NK-92 (cell line): ENCODE measurements around the gene ZNF605.
"Not testable (repeated sequence)": the region's sequence is repeated elsewhere in the genome, so short reads cannot be mapped to it uniquely, and the experiment has no call there.

Source experiments
- DNase-seq: peaks from one replicate; lab custom pipeline; 2025; ENCODE audit not compliant: unreplicated experiment; lab: John Stamatoyannopoulos, UW

The ZNF605 gene

DNA sequence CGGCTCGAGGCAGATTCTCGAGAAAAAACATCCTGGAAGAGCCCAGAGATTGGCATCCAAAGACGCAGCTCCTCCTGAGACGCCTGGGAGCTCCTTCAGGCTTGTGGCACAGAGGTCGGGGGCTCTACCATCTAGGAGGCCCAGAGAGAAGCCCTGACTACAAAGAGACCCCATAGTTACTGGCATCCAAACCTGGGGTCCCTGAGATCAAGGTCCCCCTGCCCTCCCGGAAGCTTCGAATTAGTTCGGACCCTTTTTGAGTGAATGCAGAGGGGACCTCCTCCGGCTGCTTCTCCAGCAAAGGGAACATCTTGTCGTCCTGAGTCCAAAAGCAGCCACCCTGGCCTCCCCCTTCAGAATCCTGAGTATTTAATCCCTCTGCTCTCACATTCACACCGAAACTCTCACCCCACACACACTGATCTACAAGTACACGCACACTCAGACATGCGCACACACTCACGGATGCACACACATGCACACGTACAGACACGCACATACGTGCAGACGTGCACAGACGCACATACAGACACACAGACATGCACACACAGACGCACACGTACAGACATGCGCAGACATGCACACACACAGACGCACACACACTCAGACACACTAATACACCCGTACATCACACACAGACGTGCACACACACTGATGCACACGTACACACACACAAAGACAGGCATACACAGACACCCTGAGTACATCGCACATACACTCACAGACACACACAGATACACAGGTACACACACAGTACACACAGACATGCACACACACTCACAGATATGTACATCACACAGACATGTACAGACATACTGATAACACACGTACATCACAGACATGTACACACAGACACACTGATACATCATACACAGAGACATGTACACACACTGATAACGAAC lies 5.9 kb downstream of the ZNF605 start:
- DNase-seq = no peak

DNA sequence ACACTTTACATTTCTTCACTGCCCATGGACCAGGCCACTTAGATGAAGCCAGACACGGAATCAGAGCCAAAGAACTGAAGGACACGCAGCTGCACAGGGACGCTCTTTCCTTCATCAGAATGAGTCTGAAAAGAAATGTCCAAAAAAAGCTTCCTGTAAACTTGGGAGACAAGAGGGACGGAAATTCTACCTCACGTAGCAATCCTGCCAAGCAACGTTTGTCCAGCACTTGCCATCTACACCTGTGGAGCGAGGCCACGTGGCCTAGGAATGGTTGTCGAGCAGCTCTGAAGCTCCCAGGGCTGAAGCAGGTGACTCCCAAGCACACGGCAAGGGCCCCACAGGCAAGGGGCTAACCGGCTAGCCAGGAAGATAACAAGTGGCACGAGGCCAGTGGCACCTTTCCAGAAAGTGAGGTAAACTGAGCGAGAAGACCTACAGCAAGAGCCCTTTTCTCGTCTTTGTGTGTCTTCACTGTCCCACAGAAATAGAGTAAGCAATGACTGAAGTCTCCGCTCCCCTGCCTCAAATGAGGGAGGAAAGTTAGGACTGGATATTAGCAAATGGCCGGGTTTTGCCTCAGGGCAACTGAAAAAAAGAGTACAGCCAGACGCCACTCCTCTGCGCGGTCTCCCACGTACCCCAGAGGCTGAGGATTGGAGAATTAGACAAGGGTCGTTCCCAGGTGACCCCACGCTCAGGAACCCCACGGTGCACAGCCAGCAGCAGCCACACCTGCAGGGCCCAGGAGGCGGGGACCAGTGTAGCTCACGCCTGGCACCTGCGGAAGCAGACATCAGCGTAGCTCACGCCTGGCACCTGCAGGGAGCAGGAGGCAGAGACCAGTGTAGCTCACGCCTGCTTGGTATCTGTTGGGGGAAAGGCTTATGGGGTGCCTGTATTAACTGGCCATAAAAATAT lies 7.7 kb downstream of the ZNF605 start:
- DNase-seq = no peak

- no peak for DNase-seq
These were observed 9.8 kb downstream of the ZNF605 start for GRCh38 chr12:132946246-132946820.

DNA sequence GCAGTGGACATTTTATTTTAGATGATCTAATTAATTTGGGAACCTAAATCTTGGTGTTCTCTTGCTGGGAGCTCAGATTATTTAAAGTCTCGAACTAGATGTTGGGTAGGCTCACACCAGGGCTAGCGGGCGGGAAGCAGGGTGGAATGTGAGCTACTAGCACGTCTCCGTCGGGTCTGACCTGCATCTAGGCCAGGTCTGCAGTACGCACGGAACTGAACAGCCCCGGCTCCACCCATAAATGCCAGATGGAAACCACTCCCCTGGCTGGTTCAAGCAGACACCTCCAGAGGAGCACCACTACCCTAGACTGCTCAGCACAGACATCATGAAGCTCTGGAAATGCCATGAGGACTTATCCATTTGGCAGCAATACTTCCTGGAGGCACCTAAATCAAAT lies 10.3 kb downstream of the ZNF605 start:
- DNase-seq = no peak

GRCh38 chr12:132942611-132943010 lies 13.5 kb downstream of the ZNF605 start:
- DNase-seq = no peak

- DNase-seq = no peak
These were observed 14.7 kb downstream of the ZNF605 start for GRCh38 chr12:132941336-132941954.

DNA sequence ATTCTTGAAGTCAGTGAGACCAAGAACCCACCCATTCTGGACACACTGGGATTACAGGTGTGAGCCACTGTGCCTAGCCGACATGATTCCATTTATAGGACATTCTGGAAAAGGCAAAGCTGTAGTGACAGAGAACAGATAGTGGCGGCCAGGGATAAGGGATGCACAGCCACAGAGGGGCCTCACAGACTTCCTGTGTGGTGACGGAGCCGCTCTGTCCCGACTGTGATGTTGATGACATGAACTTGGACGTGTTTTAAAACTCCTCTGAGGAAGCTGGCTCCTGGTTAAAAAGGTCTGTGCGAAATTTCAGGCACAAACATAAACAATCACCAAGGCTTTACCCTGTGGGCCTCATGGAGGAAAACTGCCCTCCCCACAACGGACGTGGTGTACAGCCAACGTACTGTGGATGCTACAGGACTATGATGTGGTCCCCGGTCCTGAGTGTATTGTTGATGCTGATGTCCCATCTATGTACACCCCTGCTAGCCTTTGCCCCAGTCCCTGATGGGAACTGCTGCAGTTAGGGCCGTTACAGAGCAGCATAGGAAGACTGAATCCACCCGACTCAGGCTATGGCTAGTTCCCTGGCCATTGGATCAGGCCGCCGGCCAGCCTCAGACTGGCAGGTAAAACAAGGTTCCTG lies 15.9 kb downstream of the ZNF605 start:
- DNase-seq = no peak

DNA sequence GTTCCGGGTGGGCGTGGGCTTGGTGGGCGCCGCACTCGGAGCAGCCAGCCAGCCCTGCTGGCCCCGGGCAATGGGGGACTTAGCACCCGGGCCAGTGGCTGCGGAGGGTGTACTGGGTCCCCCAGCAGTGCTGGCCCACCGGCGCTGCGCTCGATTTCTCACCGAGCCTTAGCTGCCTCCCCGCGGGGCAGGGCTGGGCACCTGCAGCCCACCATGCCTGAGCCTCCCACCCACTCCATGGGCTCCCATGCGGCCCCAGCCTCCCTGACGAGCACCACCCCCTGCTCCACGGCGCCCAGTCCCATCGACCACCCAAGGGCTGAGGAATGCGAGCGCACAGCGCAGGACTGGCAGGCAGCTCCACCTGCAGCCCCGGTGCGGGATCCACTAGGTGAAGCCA lies 17.3 kb downstream of the ZNF605 start:
- DNase-seq = not testable (repeated sequence)

DNA sequence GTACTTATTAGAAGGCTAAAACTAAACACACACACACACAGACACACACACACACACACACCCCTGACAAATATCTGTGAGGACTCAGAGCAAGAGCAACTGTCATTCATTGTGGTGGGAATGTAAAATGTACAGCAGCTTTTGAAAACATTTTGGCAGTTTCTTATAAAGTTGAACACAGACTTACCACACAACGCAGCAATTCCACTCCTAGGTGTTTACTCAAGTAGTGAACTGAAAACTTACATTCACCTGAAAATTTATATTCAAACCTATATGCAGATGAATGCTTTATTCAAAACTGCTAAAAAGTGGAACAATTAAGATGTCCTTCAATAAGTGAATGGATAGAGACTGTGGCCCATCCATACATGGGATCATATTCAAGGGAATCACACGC lies 18.6 kb downstream of the ZNF605 start:
- DNase-seq = no peak

GRCh38 chr12:132936921-132937320 lies 19.2 kb downstream of the ZNF605 start:
- not testable (repeated sequence) for DNase-seq

DNA sequence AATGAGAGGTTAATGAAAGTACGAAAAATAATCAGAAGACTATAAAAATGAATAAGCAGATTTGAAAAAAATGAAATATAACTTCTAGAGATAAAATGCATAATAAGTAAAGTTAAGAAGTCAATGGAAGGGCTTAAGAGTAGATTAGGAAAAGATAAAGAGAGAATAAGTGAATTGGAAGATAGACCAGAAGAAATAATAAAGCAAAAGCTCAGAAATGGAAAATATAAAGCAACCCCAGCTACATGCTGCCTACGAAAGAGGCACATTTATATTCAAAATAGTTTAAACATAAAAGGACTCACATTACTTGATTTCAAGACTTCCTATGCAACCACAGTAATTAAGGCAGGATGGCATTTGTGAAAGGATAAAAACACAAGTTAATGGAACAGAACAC lies 19.9 kb downstream of the ZNF605 start:
- DNase-seq = no peak

DNA sequence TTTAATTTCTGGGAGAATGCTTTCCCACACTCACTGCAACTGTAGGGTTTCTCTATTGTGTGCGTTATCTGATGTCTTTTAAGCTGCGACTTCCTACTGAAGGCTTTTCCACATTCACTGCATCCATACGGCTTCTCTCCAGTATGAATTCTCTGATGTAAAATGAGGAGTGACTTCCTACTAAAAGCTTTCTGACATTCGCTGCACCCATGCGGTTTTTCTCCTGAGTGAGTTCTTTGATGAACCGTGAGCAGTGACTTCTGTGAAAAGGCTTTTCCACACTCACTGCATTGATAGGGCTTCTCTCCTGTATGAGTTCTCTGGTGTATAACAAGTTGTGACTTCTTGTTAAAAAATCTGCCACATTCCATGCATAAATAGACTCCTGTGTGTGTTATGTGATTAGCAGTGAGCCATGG lies 29.7 kb downstream of the ZNF605 start:
- DNase-seq = no peak

DNA sequence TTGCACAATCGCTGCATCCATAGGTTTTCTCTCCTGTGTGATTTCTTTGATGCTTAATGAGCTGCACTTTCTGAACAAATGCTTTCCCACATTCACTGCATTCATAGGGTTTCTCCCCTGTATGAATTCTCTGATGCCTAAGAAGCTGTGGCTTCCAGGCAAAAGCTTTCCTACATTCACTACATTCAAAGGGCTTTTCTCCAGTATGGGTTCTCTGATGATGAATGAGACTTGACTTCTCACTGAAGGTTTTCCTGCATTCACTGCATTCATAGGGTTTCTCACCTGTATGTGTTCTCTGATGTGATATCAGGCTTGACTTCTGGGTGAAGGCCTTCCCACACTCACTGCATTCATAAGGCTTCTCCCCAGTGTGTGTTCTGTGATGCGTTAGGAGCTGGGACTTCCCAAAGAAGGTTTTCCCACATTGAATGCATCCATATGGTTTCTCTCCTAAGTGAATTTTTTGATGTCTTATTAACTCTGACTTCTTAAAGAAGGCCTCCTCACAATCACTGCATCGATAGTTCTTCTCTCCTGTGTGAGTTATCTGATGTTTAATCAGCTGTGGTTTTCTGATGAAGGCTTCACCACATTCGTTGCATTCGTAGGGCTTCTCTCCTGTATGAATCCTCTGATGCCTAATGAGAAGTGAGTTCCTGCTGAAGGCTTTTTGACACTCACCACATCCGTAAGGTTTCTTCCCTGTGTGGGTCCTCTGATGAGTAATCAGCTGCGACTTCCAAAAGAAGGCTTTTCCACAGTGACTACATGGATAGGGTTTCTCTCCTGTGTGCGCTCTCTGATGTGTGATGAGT lies 30.3 kb downstream of the ZNF605 start:
- no peak for DNase-seq

- no peak for DNase-seq
These were observed 31.8 kb downstream of the ZNF605 start for GRCh38 chr12:132924356-132924755.

DNA sequence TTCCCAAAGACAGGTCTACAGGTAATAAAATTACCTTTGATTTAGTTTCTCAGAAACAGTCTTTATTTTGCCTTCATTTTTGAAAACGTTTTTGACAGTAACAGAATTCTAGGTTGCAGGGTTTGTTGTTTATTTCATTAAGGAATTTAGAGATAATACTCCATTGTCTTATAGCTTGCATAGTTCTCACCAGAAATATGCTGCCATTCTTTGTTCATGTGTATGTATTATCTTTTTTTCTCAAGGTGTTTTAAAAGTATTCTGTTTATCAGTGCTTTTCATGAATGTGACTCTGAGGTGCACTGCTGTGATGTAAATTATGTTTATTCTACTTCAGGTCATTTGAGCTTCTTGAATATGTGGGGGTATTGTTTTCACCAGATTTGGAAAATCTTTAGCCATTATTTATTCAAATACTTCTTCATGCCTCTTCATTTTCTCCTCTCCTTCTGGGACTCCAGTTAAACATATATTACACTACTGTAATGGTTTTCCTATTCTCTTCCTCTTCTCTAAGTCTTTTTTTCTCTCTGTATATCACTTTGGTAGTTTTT lies 32.7 kb downstream of the ZNF605 start:
- no peak for DNase-seq

DNA sequence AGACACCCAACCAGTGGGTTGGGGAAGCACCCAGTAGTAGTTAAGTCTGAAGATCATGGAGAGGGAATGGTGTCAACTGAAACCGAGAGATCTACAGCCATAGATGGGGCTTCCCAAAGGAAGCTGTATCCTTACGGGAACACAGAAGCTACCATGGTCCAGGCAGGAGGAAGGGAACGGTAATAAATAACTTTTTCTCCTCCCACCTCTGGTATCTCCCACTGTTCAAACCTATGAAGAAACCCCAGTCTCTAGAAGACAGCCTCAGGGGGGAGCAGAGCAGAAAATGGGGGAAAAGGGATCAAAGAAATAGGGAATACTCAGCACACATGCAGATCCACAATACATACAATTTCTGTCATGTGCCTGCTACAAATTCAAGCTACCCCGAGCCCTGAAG lies 33.4 kb downstream of the ZNF605 start:
- no peak for DNase-seq

DNA sequence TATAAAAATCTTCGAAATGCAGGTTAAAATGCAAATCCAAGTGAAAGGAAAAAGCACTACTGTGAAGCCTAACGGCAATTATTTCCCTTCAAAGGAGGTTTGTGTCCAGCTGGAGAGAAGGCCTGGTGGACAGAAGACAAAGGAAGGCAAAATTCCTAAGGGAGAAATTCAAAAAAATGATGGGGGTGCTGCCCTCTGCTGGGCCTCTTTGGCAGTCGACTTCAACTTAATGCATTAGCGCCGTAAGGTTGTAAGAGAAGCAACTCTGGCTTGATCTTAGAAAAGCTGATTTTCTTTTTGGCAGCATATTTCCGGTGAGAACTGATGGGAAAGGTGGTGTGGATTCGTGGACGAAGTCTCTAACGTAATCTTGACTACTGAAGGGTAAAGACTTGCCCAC lies 34.4 kb downstream of the ZNF605 start:
- DNase-seq = no peak

GRCh38 chr12:132918680-132919079 lies 37.4 kb downstream of the ZNF605 start:
- no peak for DNase-seq

DNA sequence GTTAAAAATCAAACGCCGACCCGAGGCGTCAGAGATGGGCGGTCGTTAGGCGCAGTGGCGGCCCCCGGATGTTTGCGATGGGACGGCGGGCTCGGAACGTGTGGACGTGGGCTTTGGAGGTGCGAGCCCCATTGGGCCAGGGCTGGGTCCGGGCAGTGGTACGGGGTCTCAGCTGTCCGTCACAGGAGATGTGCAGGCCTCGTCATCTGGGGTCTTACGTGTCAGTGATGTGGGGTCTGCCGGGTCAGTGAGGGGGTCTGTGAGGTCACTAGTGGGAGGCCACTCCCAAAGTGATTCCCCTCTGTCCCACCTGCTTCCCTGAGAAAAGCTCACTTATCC lies 47.1 kb downstream of the ZNF605 start:
- no peak for DNase-seq
